CD4-positive, alpha-beta T cell treated with Interleukin-17A for 4 hours (primary cell): ENCODE data around the gene ITGB1BP1.

Experiments used
- DNase-seq: peaks from one replicate; pipeline ENCODE4 v3.0.0-alpha.2; 2020; ENCODE audit warnings: mixed read lengths

The ITGB1BP1 gene

GRCh38 chr2:9377461-9378097 lies 45.7 kb downstream of the ITGB1BP1 start:
- no peak for DNase-seq

GRCh38 chr2:9375857-9376428 lies 47.4 kb downstream of the ITGB1BP1 start:
- no peak for DNase-seq

GRCh38 chr2:9374071-9374730 lies 49.1 kb downstream of the ITGB1BP1 start:
- no peak for DNase-seq

GRCh38 chr2:9373476-9373875 lies 49.9 kb downstream of the ITGB1BP1 start:
- no peak for DNase-seq

GRCh38 chr2:9373047-9373446 lies 50.3 kb downstream of the ITGB1BP1 start:
- DNase-seq, result no peak

- no peak for DNase-seq
These were observed 52.6 kb downstream of the ITGB1BP1 start for GRCh38 chr2:9370746-9371145.

GRCh38 chr2:9366026-9366425 lies 57.3 kb downstream of the ITGB1BP1 start:
- DNase-seq, result no peak

GRCh38 chr2:9365498-9366019 lies 57.8 kb downstream of the ITGB1BP1 start:
- no peak for DNase-seq

GRCh38 chr2:9364791-9365497 lies 58.4 kb downstream of the ITGB1BP1 start:
- DNase-seq, result no peak

GRCh38 chr2:9364373-9364772 lies 59.0 kb downstream of the ITGB1BP1 start:
- no peak for DNase-seq

- DNase-seq, result no peak
These were observed 62.6 kb downstream of the ITGB1BP1 start for GRCh38 chr2:9360701-9361100.

GRCh38 chr2:9360110-9360509 lies 63.2 kb downstream of the ITGB1BP1 start:
- DNase-seq, result no peak

GRCh38 chr2:9359463-9359862 lies 63.9 kb downstream of the ITGB1BP1 start:
- DNase-seq, result no peak

GRCh38 chr2:9358846-9359245 lies 64.5 kb downstream of the ITGB1BP1 start:
- DNase-seq, result no peak

- no peak for DNase-seq
These were observed 67.1 kb downstream of the ITGB1BP1 start for GRCh38 chr2:9356261-9356660.

GRCh38 chr2:9355716-9356115 lies 67.6 kb downstream of the ITGB1BP1 start:
- no peak for DNase-seq

GRCh38 chr2:9355270-9355669 lies 68.1 kb downstream of the ITGB1BP1 start:
- DNase-seq, result no peak

- DNase-seq, result no peak
These were observed 69.0 kb downstream of the ITGB1BP1 start for GRCh38 chr2:9354318-9354717.
